ENCODE measurements around the gene KIF1A. TPM values are rescaled to one million over a fixed set of nuclear protein-coding genes. Genes with fewer than 3 reads are reported as not detected.

KIF1A gene
- total and polyA plus RNA-seq, 2 of the 8 experiments (the other 6 are each of a cell fraction or from before 2014, with no cell fraction given), result 61.3 to 281 TPM

DNA sequence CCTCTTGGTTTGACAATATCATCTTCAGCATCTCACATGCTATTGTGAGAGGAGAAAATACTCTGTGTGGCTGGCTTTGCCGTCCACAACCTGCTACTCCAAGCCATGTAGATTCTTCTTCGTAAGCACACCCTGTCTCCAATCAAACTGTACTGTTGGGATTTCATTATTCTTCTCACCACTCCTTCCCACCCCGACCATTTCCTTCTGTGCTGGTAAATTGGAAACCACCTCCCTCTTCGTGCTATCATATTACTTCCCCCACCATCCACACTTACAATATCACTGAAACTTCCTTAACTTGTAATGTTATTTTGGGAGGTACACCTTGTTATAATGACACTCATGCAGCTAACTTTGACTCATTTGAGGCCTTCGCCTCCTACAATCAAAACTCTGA, 45.4 kb upstream of the KIF1A start:
- Histone ChIP-seq H2AK5ac (ENCODE audit: low read depth, low read length) (no peak overlapping the region), H3K9me3 (ENCODE audit: insufficient read depth in 2 of 2, low read depth in 1 of 2, low read length in 1 of 2) (no peaks in the 10 kb centered on the region), H3K36me3 (ENCODE audit: control insufficient read depth in 2 of 4, insufficient read depth in 4 of 4, low read length in 3 of 4) (no peaks in the 10 kb centered on the region), H3K4me3 (ENCODE audit: extremely low read depth in 1 of 4, insufficient read depth in 2 of 4, low read depth in 3 of 4, low read length in 4 of 4) (no peak overlapping the region), H4K8ac (ENCODE audit: extremely low read depth, insufficient read depth, low read length) (no peak overlapping the region), H2BK120ac (replicated peaks; ENCODE audit: low read depth, low read length) (no peak overlapping the region), H3K56ac (replicated peaks; ENCODE audit: insufficient read length, low read depth, low read length) (no peak overlapping the region), H2BK5ac (ENCODE audit: low read depth, low read length) (no peak overlapping the region), H2BK15ac (ENCODE audit: low read length) (no peak overlapping the region), H4K5ac (ENCODE audit: insufficient read length, low read depth, low read length) (no peak overlapping the region), H3K27me3 (replicated peaks in 1 of 4; ENCODE audit: control insufficient read depth in 3 of 4, extremely low read depth in 1 of 4, insufficient read depth in 3 of 4, low read length in 3 of 4) (no peaks in the 10 kb centered on the region), H3K4me1 (replicated peaks in 1 of 4; ENCODE audit: control insufficient read depth in 3 of 4, insufficient read depth in 4 of 4, low read length in 3 of 4) (no peaks in the 10 kb centered on the region), H3K18ac (ENCODE audit: extremely low read depth, low read length) (no peak overlapping the region), H4K91ac (replicated peaks; ENCODE audit: insufficient read length, low read length) (no peak overlapping the region), H2BK20ac (ENCODE audit: low read length) (no peak overlapping the region), H2BK12ac (ENCODE audit: low read depth, low read length) (no peak overlapping the region; the same call in 1 of the 2 replicates), H3K9ac (replicated peaks in 1 of 4; ENCODE audit: extremely low read depth in 1 of 4, low read depth in 3 of 4, low read length in 3 of 4) (no peak overlapping the region), H3K27ac (ENCODE audit: low read depth, low read length) (no peak overlapping the region), H4K20me1 (replicated peaks in 1 of 2; ENCODE audit: control insufficient read depth in 1 of 2, insufficient read depth in 2 of 2, low read length in 2 of 2) (no peaks in the 10 kb centered on the region), H2AFZ (ENCODE audit: low read length) (no peak overlapping the region), H3K79me1 (ENCODE audit: low read depth, low read length) (no peaks in the 10 kb centered on the region), H3K14ac (ENCODE audit: insufficient read length) (no peak overlapping the region), H3K79me2 (ENCODE audit: control insufficient read depth in 1 of 2, insufficient read depth in 2 of 2, low read length in 2 of 2) (no peaks in the 10 kb centered on the region), H3K23ac (ENCODE audit: insufficient read length) (no peak overlapping the region), H3K4me2 (ENCODE audit: insufficient read depth in 1 of 2, low read depth in 2 of 2, low read length in 2 of 2) (no peak overlapping the region), H3K4ac (replicated peaks; ENCODE audit: insufficient read length, low read depth, low read length) (no peak overlapping the region), H3K23me2 (ENCODE audit: low read depth, low read length) (no peaks in the 10 kb centered on the region)
- TF ChIP-seq, protein P1, sequence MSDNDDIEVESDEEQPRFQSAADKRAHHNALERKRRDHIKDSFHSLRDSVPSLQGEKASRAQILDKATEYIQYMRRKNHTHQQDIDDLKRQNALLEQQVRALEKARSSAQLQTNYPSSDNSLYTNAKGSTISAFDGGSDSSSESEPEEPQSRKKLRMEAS (IDR thresholded peaks at IDR 0.05), result no peak
- TF ChIP-seq CBX8 (IDR thresholded peaks at IDR 0.05; ENCODE audit: borderline replicate concordance, low read depth, low read length), result no peak
- no peak for TF ChIP-seq ASH2L (IDR thresholded peaks at IDR 0.05; ENCODE audit: low read length)
- TF ChIP-seq KDM4A (IDR thresholded peaks at IDR 0.05; ENCODE audit: low read depth, low read length, severe bottlenecking), result no peak
- TF ChIP-seq RAD21 (IDR thresholded peaks at IDR 0.05 in 1 of 2, conservative IDR thresholded peaks at IDR 0.05 in 1 of 2; ENCODE audit: low read depth in 2 of 2, low read length in 2 of 2), result no peak
- TF ChIP-seq SIX5 (IDR thresholded peaks at IDR 0.05; ENCODE audit: low read depth, low read length), result no peak
- TF ChIP-seq NANOG (IDR thresholded peaks at IDR 0.05; ENCODE audit: insufficient read depth, low read depth, low read length, poor library complexity, severe bottlenecking), result no peak
- no peak for TF ChIP-seq RXRA (IDR thresholded peaks at IDR 0.05; ENCODE audit: insufficient read depth, low read depth, low read length)
- no peak for TF ChIP-seq RBBP5 (IDR thresholded peaks at IDR 0.05; ENCODE audit: borderline replicate concordance, low read depth, low read length)
- TF ChIP-seq, protein P2, sequence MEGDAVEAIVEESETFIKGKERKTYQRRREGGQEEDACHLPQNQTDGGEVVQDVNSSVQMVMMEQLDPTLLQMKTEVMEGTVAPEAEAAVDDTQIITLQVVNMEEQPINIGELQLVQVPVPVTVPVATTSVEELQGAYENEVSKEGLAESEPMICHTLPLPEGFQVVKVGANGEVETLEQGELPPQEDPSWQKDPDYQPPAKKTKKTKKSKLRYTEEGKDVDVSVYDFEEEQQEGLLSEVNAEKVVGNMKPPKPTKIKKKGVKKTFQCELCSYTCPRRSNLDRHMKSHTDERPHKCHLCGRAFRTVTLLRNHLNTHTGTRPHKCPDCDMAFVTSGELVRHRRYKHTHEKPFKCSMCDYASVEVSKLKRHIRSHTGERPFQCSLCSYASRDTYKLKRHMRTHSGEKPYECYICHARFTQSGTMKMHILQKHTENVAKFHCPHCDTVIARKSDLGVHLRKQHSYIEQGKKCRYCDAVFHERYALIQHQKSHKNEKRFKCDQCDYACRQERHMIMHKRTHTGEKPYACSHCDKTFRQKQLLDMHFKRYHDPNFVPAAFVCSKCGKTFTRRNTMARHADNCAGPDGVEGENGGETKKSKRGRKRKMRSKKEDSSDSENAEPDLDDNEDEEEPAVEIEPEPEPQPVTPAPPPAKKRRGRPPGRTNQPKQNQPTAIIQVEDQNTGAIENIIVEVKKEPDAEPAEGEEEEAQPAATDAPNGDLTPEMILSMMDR (IDR thresholded peaks at IDR 0.05; ENCODE audit: control extremely low read depth in 1 of 3, insufficient read depth in 1 of 3, low read depth in 1 of 3, low read length in 3 of 3), result no peak
- TF ChIP-seq BRCA1 (IDR thresholded peaks at IDR 0.05; ENCODE audit: low read depth, low read length), result no peak
- no peak for FAIRE-seq
- WGBS, 2 experiments (ENCODE audit: extremely low coverage in 1 of 2, insufficient coverage in 1 of 2, insufficient read length in 1 of 2, insufficient replicate concordance in 2 of 2, low coverage in 1 of 2, low lambda C conversion rate in 2 of 2, missing lambda C conversion rate in 1 of 2), result 90% methylated on average over 5 of the region's 5 CpGs; no CpG with 5 or more reads in 1 of the 2 experiments
- no peak for DNase-seq (ENCODE audit: low read depth in 1 of 2, low spot score in 2 of 2)
- CTCF ChIA-PET (ENCODE audit: partially characterized antibody), result interaction anchor here (0.7 to 3.8 kb wide), 5 partner anchors 8 to 136 kb away, joined by 5 to 15 read pairs (median 7); no protein-coding TSS in a partner anchor
- POLR2A ChIA-PET (ENCODE audit: partially characterized antibody), result no interaction called here
